ENCODE data around the gene SCAF8.
A peak's percentile ranks its signal among the peaks of the same experiment; 100 is the strongest.

The SCAF8 gene

GRCh38 chr6:154839546-154839945 lies 106.3 kb downstream of the SCAF8 start:
- no peak for DNase-seq (ENCODE audit: low spot score)

DNA sequence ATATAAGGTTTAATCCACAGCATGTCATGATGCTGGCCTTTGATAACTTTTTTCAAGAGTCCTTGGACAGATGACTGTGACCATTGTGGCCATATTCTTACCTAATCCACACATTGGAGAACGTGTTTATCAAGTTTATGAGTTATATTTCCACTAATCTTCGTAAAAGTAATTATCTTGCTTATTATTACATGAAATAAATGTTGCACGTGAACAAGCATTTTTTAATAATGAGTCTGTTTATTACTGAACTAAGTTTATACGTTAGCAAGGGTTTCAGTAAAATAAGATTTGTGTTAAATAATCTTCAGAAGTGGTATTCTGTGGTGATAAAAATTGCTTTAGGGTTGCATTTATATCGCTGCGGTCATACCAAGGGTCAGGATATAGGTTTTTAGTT lies 107.1 kb downstream of the SCAF8 start:
- no peak for DNase-seq (ENCODE audit: low spot score)

DNA sequence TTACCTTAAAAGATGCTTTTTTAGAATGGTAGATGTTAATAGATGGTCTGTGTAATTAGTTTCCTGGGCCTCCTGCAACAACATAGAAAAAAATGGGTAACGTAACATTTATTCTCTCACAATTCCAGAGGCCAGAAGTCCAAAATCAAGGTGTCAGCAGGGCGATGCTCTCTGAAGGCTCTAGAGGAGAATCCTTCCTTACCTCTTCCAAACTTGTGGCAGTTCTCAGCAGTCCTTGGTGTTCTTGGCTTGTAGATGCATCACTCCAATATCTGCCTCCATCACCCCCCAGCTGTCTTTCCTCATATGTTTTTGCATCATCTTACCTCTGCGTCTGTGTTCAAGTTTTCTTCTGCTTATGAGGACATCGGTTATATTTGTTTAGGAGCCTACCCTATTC lies 107.9 kb downstream of the SCAF8 start:
- no peak for DNase-seq (ENCODE audit: low spot score)

GRCh38 chr6:154842833-154843232 lies 109.6 kb downstream of the SCAF8 start:
- no peak for DNase-seq (ENCODE audit: low spot score)

DNA sequence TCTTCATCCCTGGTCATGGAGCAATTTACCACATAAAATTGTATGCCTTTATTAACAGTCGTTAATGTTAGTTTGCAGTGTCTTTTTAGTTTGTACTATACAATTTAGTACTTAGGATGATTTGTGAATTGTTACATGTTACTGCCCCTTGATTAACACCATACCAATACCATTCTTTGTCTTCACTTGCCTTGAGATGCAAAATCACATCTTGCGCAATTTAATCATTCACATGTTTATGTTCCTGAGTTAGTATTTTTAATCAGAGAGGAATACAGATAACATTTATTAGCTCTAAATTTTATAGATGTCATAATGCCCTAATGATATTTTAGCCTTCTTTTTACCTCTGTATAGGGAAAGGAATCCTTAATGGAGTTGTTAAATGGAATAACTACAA lies 114.1 kb downstream of the SCAF8 start:
- DNase-seq (ENCODE audit: low spot score): no peak

DNA sequence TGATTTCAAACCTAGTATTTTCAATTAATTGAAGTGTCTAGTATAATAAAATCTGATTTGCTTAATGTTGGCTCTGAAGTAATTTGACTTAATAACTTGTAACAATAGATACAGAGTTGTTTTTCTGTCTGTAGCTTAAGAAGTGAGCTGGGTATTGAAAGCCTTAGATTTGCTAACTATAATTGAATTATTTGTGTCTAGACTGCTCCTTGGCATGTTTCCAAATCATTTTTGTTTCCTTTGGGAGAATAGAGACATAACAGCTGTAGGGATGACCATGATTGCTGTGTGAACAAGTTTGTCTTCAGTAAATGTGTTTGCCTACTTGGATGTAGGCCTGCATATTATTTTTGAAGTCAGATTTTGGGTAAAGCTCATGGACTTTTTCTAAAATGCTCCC lies 115.4 kb downstream of the SCAF8 start:
- DNase-seq (ENCODE audit: low spot score): no peak

DNA sequence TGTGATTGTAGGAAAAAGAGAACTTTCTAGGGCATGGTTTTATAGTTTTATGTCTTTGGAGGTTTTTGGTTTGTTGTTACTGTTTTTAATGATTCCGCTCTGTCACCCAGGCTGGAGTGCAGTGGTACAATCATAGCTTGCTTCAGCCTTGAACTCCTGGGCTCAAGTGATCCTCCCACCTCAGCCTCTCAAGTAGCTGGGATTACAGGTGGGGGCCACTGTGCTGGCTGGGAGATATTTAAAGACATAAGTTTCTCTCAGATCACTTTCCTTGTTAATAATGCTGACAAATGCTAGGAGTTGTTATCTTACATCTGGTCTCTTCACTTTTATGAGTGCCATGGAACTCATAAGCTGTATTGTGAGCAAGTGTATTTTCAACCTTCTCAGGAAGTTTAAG lies 116.3 kb downstream of the SCAF8 start:
- DNase-seq (ENCODE audit: low spot score): no peak

DNA sequence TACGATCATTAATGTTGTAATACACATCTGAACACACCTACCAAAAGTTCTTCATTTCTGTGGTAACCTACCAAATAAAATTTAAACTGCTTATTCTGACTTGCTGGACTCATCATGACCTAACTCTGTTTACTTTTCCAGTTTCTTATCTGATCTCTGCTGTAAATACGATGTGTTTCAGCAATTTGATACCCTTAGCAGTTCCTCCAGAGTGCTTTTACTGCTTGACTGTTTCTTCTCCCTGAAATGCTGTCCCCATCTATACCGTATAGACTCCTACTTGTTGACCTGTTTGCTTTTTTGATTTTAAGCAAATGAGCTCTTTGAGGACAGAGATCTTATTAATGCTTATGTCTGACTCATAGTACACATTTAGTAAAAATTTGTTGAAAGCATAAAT lies 119.5 kb downstream of the SCAF8 start:
- DNase-seq (ENCODE audit: low spot score): peak; percentile 19

DNA sequence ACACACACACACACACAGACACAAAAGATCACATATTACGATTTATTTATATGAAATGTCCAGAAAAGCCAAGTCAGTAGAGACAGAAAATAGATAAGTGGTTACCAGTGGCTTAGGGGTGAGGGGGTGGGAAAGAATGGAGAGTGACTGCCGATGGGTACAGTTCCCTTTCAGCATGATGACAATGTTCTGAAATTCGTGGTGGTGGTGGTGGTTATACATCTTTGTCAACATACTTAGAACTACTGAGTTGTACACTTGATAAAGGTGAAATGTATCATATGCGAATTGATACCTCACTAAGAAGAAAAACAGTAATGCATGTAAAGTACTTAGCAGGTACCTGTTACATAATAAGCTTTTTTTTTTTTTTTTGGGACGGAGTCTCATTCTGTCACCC lies 124.3 kb downstream of the SCAF8 start:
- DNase-seq (ENCODE audit: low spot score): no peak

DNA sequence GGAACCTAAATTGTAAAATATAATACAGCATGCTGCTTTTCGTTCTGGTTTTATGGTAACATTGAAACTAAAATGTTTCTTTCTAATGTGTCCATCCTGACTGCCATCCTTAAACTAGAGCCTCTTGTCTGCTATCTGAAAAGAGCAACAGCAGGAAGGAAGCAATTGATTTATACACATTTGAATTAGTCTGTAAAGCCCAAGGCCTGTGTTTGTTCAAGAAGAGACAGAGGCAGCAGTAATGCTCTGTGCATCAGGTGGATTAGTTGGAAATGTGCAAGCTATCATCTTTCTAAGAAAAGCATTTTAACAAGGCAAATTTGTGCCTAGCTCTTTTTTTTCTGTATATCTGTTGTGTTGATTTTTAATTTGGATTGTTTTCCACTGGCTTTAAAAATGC lies 128.6 kb downstream of the SCAF8 start:
- no peak for DNase-seq (ENCODE audit: low spot score)

- no peak for DNase-seq (ENCODE audit: low spot score)
These were observed 129.3 kb downstream of the SCAF8 start for GRCh38 chr6:154862536-154862935.

GRCh38 chr6:154864066-154864430 lies 130.8 kb downstream of the SCAF8 start:
- no peak for DNase-seq (ENCODE audit: low spot score)

DNA sequence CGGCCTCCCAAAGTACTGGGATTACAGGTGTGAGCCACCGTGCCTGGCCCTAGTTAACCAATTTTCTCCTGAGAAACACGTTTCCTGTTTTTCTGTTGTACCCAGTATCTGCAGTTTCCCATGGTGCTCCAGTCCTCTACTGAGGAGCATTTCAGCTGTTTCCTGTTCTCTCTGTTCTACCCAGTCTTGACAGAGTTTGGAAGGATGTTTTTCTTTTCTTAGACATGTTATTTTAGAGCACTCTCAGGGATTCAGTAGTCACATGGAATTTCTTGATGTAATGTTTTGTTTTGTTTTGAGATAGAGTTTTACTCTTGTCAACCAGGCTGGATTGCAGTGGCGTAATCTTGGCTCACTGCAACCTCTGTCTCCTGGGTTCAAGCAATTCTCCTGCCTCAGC lies 132.1 kb downstream of the SCAF8 start:
- no peak for DNase-seq (ENCODE audit: low spot score)

GRCh38 chr6:154868143-154868594 lies 135.0 kb downstream of the SCAF8 start:
- peak; percentile 36 for DNase-seq (ENCODE audit: low spot score)

DNA sequence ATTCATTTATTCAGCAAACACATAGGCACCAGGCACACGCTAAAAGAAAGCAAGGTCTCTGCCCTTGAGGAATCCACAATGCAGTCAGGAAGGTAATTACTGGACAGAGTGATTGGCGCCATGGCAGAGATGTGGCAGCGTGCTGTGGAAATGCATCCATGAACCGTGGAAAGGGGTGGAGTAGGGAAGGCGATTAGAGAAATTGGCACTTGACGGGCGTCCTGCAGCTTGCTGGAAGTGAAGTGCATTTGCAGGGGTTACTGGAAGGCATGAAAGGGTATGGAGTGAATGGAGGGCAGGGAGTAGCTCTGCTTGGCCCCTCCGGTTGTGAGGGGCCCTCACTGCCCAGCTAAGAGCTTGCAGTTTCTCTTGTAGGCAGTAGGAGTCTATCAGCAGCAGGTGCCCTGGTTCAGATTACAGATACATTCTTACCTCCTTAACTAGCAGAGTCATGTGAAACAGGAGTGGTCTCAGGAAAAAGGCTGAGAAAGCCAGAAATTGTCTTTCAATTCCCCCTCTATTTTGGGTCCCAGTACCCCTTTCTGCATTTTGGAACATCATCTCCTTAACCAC lies 139.4 kb downstream of the SCAF8 start:
- DNase-seq (ENCODE audit: low spot score): no peak

GRCh38 chr6:154873546-154873945 lies 140.3 kb downstream of the SCAF8 start:
- DNase-seq (ENCODE audit: low spot score): no peak

- DNase-seq (ENCODE audit: low spot score): no peak
These were observed 141.8 kb downstream of the SCAF8 start for GRCh38 chr6:154874773-154875592.

GRCh38 chr6:154876486-154877280 lies 143.5 kb downstream of the SCAF8 start:
- DNase-seq (ENCODE audit: low spot score): no peak

DNA sequence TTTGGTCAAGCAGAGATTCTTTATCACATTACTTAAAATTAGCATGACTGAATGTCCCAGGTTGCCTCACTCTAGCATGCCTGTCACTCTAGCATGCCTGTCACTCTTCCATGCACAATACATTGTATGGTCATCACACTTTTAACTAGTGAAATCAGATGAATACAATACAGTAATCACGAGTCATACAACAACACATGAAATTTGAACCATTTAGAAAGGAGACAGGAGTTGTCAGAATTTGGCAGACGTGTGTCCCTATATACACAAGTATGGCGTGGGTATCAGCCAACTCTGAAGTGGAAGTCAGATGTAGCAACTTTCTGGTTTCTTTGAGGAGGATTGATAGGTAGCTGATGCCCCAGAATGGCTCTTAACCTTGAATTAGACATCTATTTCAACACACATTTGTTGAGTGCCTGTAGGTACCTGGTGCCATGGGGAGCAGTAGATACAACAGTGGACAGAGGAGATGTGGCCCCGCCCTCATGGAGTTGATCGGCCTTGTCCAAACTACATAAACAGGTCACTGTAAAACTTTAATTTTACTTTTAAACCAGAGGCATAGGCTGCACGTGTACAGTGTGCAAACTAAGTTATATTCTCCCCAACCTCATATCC lies 145.8 kb downstream of the SCAF8 start:
- no peak for DNase-seq (ENCODE audit: low spot score)

DNA sequence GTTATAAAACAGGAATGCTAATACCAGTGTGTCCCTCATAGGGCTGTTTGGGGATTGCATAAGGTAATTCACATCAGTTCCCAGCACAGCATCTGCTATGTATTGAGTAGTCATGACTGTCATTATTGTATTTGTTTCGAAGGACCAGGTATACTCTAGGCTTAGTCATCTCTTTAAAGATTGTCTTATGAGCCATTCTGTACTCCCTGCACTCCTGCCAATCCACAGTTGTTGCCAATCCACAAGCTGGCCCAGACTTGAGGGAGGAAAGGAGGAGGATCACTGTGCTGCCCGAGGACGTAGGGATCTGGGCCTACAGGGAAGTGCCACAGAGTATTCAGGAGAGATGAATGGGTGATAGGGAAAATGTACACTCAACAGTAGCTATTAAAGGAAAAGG lies 148.9 kb downstream of the SCAF8 start:
- DNase-seq (ENCODE audit: low spot score): no peak

All from HuH-7 (cell line).